C4-2B (cell line): Measurements from ENCODE around the gene HSD3B1.

Experiments used
- ZFX ChIP-seq: fragments of 450-650 bp; IDR thresholded peaks from 2 replicates; pipeline ENCODE4 v1.6.1; 2017
- TF ChIP-seq, protein P1 (sequence below): fragments of 450-650 bp; conservative IDR thresholded peaks from 2 replicates; pipeline ENCODE4 v1.5.1; 2017; ENCODE audit warnings: mild to moderate bottlenecking

- TF ChIP-seq, protein P1, sequence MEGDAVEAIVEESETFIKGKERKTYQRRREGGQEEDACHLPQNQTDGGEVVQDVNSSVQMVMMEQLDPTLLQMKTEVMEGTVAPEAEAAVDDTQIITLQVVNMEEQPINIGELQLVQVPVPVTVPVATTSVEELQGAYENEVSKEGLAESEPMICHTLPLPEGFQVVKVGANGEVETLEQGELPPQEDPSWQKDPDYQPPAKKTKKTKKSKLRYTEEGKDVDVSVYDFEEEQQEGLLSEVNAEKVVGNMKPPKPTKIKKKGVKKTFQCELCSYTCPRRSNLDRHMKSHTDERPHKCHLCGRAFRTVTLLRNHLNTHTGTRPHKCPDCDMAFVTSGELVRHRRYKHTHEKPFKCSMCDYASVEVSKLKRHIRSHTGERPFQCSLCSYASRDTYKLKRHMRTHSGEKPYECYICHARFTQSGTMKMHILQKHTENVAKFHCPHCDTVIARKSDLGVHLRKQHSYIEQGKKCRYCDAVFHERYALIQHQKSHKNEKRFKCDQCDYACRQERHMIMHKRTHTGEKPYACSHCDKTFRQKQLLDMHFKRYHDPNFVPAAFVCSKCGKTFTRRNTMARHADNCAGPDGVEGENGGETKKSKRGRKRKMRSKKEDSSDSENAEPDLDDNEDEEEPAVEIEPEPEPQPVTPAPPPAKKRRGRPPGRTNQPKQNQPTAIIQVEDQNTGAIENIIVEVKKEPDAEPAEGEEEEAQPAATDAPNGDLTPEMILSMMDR, result no peak
- no peak for TF ChIP-seq ZFX
Observed at GRCh38 chr1:119489201-119489600, 17.8 kb upstream of the HSD3B1 start.
